OCI-LY3 (cell line): ENCODE data around the gene RTN4RL1.

Experiments used
- H2AFZ ChIP-seq: fragments of 200-600, 300-600 bp; shearing (Covaris generic); 2 replicates; pipeline ENCODE4 v1.6.0; 2014; ENCODE audit warnings: antibody characterized with exemption, low read depth, low read length
- H3K27ac ChIP-seq: fragments of 200-600, 300-600 bp; sonication (generic); 2 replicates; pipeline ENCODE4 v1.5.1; 2014; ENCODE audit warnings: mild to moderate bottlenecking, low read length, moderate library complexity, mixed read lengths
- H3K27me3 ChIP-seq: fragments of 200-600, 300-600 bp; sonication (generic); 2 replicates; pipeline ENCODE4 v1.6.1; 2014; ENCODE audit warnings: low read depth, low read length, mixed read lengths
- H3K36me3 ChIP-seq: fragments of 200-600, 300-600 bp; sonication (generic); replicated peaks from 2 replicates; pipeline ENCODE3; 2014; ENCODE audit warnings: low read depth, low read length, mixed read lengths
- H3K4me1 ChIP-seq: fragments of 300-600, 200-600 bp; sonication (generic); 2 replicates; pipeline ENCODE4 v1.6.1; 2014; ENCODE audit warnings: low read length, mixed read lengths
- H3K4me2 ChIP-seq: fragments of 200-600, 300-600 bp; sonication (generic); 2 replicates; pipeline ENCODE4 v1.6.1; 2014; ENCODE audit warnings: low read length, mixed read lengths
- H3K4me3 ChIP-seq: fragments of 300-600, 200-600 bp; sonication (generic); 2 replicates; pipeline ENCODE4 v1.5.1; 2014; ENCODE audit warnings: antibody characterized with exemption, mild to moderate bottlenecking, low read length, moderate library complexity
- H3K79me2 ChIP-seq: fragments of 300-600, 200-600 bp; shearing (Covaris generic); 2 replicates; pipeline ENCODE4 v1.6.1; 2014; ENCODE audit warnings: mild to moderate bottlenecking, low read length, mixed read lengths
- H3K9ac ChIP-seq: fragments of 300-600, 200-600 bp; shearing (Covaris generic); 2 replicates; pipeline ENCODE4 v1.6.0; 2014; ENCODE audit warnings: mild to moderate bottlenecking, low read length, moderate library complexity
- H3K9me3 ChIP-seq: fragments of 200-600, 300-600 bp; shearing (Covaris generic); 2 replicates; pipeline ENCODE4 v1.6.1; 2014; ENCODE audit warnings: low read length, mixed read lengths; ENCODE audit not compliant: insufficient read depth
- H4K20me1 ChIP-seq: fragments of 200-600, 300-600 bp; sonication (generic); 2 replicates; pipeline ENCODE4 v1.6.1; 2016; ENCODE audit warnings: low read length, mixed read lengths; ENCODE audit not compliant: insufficient read depth
- CTCF ChIP-seq: fragments of 200-600, 300-600 bp; sonication (generic); IDR thresholded peaks from 2 replicates; pipeline ENCODE4 v1.5.1; 2014; ENCODE audit warnings: antibody characterized with exemption, low read length, low read depth
- EZH2phosphoT487 ChIP-seq: fragments of 200-600 bp; shearing (Covaris generic); IDR thresholded peaks from 2 replicates; pipeline ENCODE4 v1.6.1; 2018; ENCODE audit warnings: antibody characterized with exemption, mixed run types, low read depth

RTN4RL1 gene

GRCh38 chr17:1928976-1929375 lies 96.2 kb downstream of the RTN4RL1 start:
- no peak overlapping the region for H3K4me2 ChIP-seq
- no peak overlapping the region for H2AFZ ChIP-seq
- no peaks in the 10 kb centered on the region for H3K36me3 ChIP-seq
- H3K4me1 ChIP-seq = 0 out of 2 replicates have a peak, but pooled peaks cover 3% of the 10 kb centered on the region
- no peak overlapping the region for H3K27ac ChIP-seq
- H4K20me1 ChIP-seq = no peaks in the 10 kb centered on the region
- H3K27me3 ChIP-seq = no peaks in the 10 kb centered on the region
- H3K9me3 ChIP-seq = no peaks in the 10 kb centered on the region
- H3K9ac ChIP-seq = no peak overlapping the region
- H3K4me3 ChIP-seq = no peak overlapping the region
- no peaks in the 10 kb centered on the region for H3K79me2 ChIP-seq
- TF ChIP-seq CTCF = no peak
- no peak for TF ChIP-seq EZH2phosphoT487

GRCh38 chr17:1920948-1921351 lies 104.2 kb downstream of the RTN4RL1 start:
- no peaks in the 10 kb centered on the region for H3K79me2 ChIP-seq
- no peak overlapping the region for H3K27ac ChIP-seq
- H4K20me1 ChIP-seq = no peaks in the 10 kb centered on the region
- no peak overlapping the region for H3K4me2 ChIP-seq
- H3K4me3 ChIP-seq = no peak overlapping the region
- H3K4me1 ChIP-seq = peaks cover 2% of the 10 kb centered on the region
- no peak overlapping the region for H2AFZ ChIP-seq
- no peak for TF ChIP-seq EZH2phosphoT487
- no peak for TF ChIP-seq CTCF
- no peak overlapping the region for H3K9ac ChIP-seq
- H3K9me3 ChIP-seq = no peaks in the 10 kb centered on the region
- H3K27me3 ChIP-seq = no peaks in the 10 kb centered on the region
- H3K36me3 ChIP-seq = no peaks in the 10 kb centered on the region

DNA sequence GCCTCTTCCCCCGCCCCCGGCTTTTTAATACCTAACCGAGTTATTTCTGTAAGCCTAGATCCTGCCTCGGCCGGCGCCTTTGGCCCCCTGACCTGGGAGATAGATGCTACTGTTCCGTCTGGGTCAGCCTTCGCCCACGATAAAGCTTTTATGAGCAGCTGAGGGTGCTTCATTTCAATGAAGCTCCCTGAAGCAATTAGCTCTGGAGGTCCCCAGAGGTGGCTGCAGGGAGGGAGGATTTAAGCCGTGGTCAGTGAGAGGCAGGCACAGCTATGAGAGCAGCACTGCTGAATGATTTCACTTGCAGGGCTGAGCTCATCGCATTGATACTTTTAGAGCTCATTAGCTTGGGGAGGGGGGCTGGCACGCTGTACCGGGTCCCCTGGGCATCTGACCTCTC lies 105.9 kb downstream of the RTN4RL1 start:
- no peak for TF ChIP-seq CTCF
- no peak for TF ChIP-seq EZH2phosphoT487
- no peaks in the 10 kb centered on the region for H3K9me3 ChIP-seq
- no peaks in the 10 kb centered on the region for H3K27me3 ChIP-seq
- H3K27ac ChIP-seq = no peak overlapping the region
- H4K20me1 ChIP-seq = no peaks in the 10 kb centered on the region
- no peak overlapping the region for H2AFZ ChIP-seq
- H3K9ac ChIP-seq = no peak overlapping the region
- H3K4me2 ChIP-seq = no peak overlapping the region
- H3K79me2 ChIP-seq = no peaks in the 10 kb centered on the region
- H3K36me3 ChIP-seq = no peaks in the 10 kb centered on the region
- H3K4me1 ChIP-seq = peaks cover 8% of the 10 kb centered on the region
- no peak overlapping the region for H3K4me3 ChIP-seq

DNA sequence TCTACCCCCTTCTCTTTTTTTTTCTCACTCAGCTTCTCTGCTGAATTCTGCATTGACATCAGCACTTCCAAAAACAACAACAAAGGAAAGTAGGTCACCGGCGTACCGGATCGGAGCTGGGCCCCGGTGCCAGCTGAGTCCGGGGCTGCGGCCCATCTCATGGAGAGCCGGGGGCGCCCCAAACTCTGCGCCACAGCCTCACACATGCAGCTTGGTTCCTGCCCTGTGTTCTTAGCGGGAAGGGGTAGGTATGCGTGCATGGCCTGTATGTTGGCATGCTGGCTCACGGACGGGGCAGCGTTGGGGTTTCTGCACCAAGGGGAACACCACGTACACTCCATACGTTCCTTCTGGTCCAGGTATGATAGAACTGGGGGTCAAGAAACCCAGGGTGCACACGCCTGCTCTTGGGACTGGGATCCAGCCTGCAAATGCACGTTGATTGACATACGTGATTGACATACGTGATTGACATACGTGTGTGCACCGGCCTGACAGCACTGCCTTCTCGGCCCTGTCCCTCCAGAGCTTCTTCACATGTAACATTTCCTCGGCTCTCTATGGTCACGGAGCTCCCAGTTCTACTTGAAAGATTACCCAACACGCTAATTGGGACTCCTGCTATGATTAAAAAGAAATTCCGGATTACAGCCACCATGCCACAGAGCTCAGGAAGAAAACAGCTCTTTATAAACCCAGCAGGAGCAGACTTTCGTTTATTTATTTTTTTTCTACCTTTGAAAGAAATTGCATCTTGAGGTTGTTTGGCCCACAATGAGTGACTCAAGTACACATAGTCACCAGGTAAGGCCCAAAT lies 106.6 kb downstream of the RTN4RL1 start:
- H3K4me2 ChIP-seq = no peak overlapping the region
- H3K9ac ChIP-seq = no peak overlapping the region
- no peak for TF ChIP-seq EZH2phosphoT487
- no peak for TF ChIP-seq CTCF
- H3K36me3 ChIP-seq = no peaks in the 10 kb centered on the region
- H3K4me3 ChIP-seq = no peak overlapping the region
- no peak overlapping the region for H2AFZ ChIP-seq
- H3K9me3 ChIP-seq = no peaks in the 10 kb centered on the region
- H3K79me2 ChIP-seq = no peaks in the 10 kb centered on the region
- H3K27me3 ChIP-seq = no peaks in the 10 kb centered on the region
- H3K4me1 ChIP-seq = peaks cover 8% of the 10 kb centered on the region
- no peaks in the 10 kb centered on the region for H4K20me1 ChIP-seq
- H3K27ac ChIP-seq = no peak overlapping the region
